HepG2 (cell line): ENCODE results near the gene RPL23. TPM values are rescaled to one million over a fixed set of nuclear protein-coding genes. Genes with fewer than 3 reads are reported as not detected.

Experiments
- BORCS8-MEF2B ChIP-seq: sonication (generic); formaldehyde crosslinking; IDR thresholded peaks from 2 replicates; pipeline ENCODE4 v1.8.0; 2022; ENCODE audit warnings: mild to moderate bottlenecking, missing genetic modification reagents
- CHCHD3 ChIP-seq: sonication (generic); formaldehyde crosslinking; IDR thresholded peaks from 2 replicates; pipeline ENCODE4 v1.8.0; 2022; ENCODE audit warnings: mild to moderate bottlenecking, missing genetic modification reagents, moderate library complexity
- FOXA1 ChIP-seq, 2 experiments: fragments of 450-650 bp in 1 of 2; sonication (generic) in 1 of 2; formaldehyde crosslinking in 1 of 2; IDR thresholded peaks; 2 replicates each; pipeline versions ENCODE4 v1.4.0 to v1.6.1; 2016 to 2020; ENCODE audit warnings: missing genetic modification reagents in 1 of 2
- FOXK2 ChIP-seq: fragments of 450-650 bp; IDR thresholded peaks from 2 replicates; pipeline ENCODE4 v1.6.1; 2016
- JUND ChIP-seq: sonication (generic); formaldehyde crosslinking; IDR thresholded peaks from 2 replicates; pipeline ENCODE4 v1.8.0; 2022; ENCODE audit warnings: mild to moderate bottlenecking, missing genetic modification reagents
- RBFOX2 ChIP-seq: fragments of 200-400 bp; formaldehyde crosslinking; IDR thresholded peaks from 2 replicates; pipeline ENCODE4 v1.6.1; 2017; ENCODE audit warnings: low read depth, mild to moderate bottlenecking, low read length
- SNAPC2 ChIP-seq: sonication (generic); formaldehyde crosslinking; IDR thresholded peaks from 2 replicates; pipeline ENCODE4 v1.8.1; 2022; ENCODE audit warnings: mild to moderate bottlenecking, missing genetic modification reagents
- TAF15 ChIP-seq: fragments of 200-400 bp; formaldehyde crosslinking; IDR thresholded peaks from one replicate; pipeline ENCODE4 v1.6.1; 2018; ENCODE audit warnings: mild to moderate bottlenecking, low read depth, low read length; ENCODE audit not compliant: poor library complexity, severe bottlenecking
- WIZ ChIP-seq: sonication (generic); formaldehyde crosslinking; IDR thresholded peaks from 2 replicates; pipeline ENCODE4 v1.5.1; 2020; ENCODE audit warnings: mild to moderate bottlenecking, missing genetic modification reagents
- YY1 ChIP-seq: IDR thresholded peaks from 2 replicates; pipeline ENCODE4 v1.6.1; 2011; ENCODE audit warnings: low read length, low read depth, moderate library complexity, mild to moderate bottlenecking; ENCODE audit not compliant: insufficient read depth, insufficient replicate concordance
- ZFP90 ChIP-seq: sonication (generic); formaldehyde crosslinking; IDR thresholded peaks from 2 replicates; pipeline ENCODE4 v1.8.0; 2022; ENCODE audit warnings: missing genetic modification reagents, mild to moderate bottlenecking, inconsistent platforms, borderline replicate concordance
- ZNF138 ChIP-seq: sonication (generic); formaldehyde crosslinking; IDR thresholded peaks from 2 replicates; pipeline ENCODE4 v1.5.0; 2020; ENCODE audit warnings: mild to moderate bottlenecking, low read depth, missing genetic modification reagents
- ZNF33B ChIP-seq: sonication (generic); formaldehyde crosslinking; IDR thresholded peaks from 2 replicates; pipeline ENCODE4 v1.5.1; 2020; ENCODE audit warnings: mild to moderate bottlenecking, missing genetic modification reagents
- ZNF460 ChIP-seq: sonication (generic); formaldehyde crosslinking; IDR thresholded peaks from 2 replicates; pipeline ENCODE4 v1.5.1; 2020; ENCODE audit warnings: missing genetic modification reagents, mild to moderate bottlenecking, borderline replicate concordance
- ZNF543 ChIP-seq: sonication (generic); formaldehyde crosslinking; IDR thresholded peaks from 2 replicates; pipeline ENCODE4 v1.4.0; 2020; ENCODE audit warnings: mild to moderate bottlenecking, missing genetic modification reagents
- ZNF572 ChIP-seq: sonication (generic); formaldehyde crosslinking; IDR thresholded peaks from 2 replicates; pipeline ENCODE4 v1.5.1; 2020; ENCODE audit warnings: mild to moderate bottlenecking, missing genetic modification reagents
- ZNF670 ChIP-seq: sonication (generic); formaldehyde crosslinking; IDR thresholded peaks from 2 replicates; pipeline ENCODE4 v1.8.0; 2022; ENCODE audit warnings: mild to moderate bottlenecking, missing genetic modification reagents, borderline replicate concordance
- ZSCAN29 ChIP-seq: sonication (generic); formaldehyde crosslinking; conservative IDR thresholded peaks from 2 replicates; pipeline ENCODE4 v1.4.0; 2020; ENCODE audit warnings: mild to moderate bottlenecking, missing genetic modification reagents
- polyA plus RNA-seq, 8 experiments: library from polyadenylated mRNA; depleted of rRNA in 3 of 8; stranded (reverse) in 7 of 8; unstranded in 1 of 8; fragments of >200 nt; fragmentation: Illumina TruSeq in 4 of 8; extraction: Trizol in 4 of 8; gene quantifications; 2 replicates each; pipeline versions ENCODE4 v1.2.1 to v1.2.3, GENCODE V29; 2011 to 2016; ENCODE audit warnings: low read depth in 4 of 8, missing spikeins in 1 of 8, mixed read lengths in 1 of 8; ENCODE audit not compliant: insufficient read depth in 1 of 8
- total RNA-seq, 5 experiments: library from RNA; depleted of rRNA; stranded (reverse); fragments of >200 nt; fragmentation: Illumina TruSeq; extraction: Trizol; gene quantifications; 2 replicates each; pipeline ENCODE4 v1.2.3, GENCODE V29; 2016; ENCODE audit warnings: low read depth in 1 of 5
- TF ChIP-seq, protein P1 (sequence below): sonication (generic); formaldehyde crosslinking; IDR thresholded peaks from 2 replicates; pipeline ENCODE4 v1.8.0; 2022; ENCODE audit warnings: missing genetic modification reagents, mild to moderate bottlenecking, inconsistent platforms, borderline replicate concordance
- TF ChIP-seq, protein P2 (sequence below): sonication (generic); formaldehyde crosslinking; IDR thresholded peaks from 2 replicates; pipeline ENCODE4 v1.4.0; 2020; ENCODE audit warnings: missing genetic modification reagents
- TF ChIP-seq, protein P3 (sequence below): sonication (generic); formaldehyde crosslinking; IDR thresholded peaks from 2 replicates; pipeline ENCODE4 v1.4.0; 2020; ENCODE audit warnings: mild to moderate bottlenecking, missing genetic modification reagents
- TF ChIP-seq, protein P4 (sequence below), 2 experiments: fragments of 450-650 bp in 1 of 2; sonication (generic) in 1 of 2; formaldehyde crosslinking; IDR thresholded peaks; 2 replicates each; pipeline versions ENCODE4 v1.5.0 to v1.8.0; 2020 to 2022; ENCODE audit warnings: mild to moderate bottlenecking in 1 of 2, missing genetic modification reagents in 1 of 2

RPL23 gene
- total and polyA plus RNA-seq, 2 of the 13 experiments (the other 11 are each of a cell fraction or from before 2014, with no cell fraction given): 2,790 to 4,860 TPM

DNA sequence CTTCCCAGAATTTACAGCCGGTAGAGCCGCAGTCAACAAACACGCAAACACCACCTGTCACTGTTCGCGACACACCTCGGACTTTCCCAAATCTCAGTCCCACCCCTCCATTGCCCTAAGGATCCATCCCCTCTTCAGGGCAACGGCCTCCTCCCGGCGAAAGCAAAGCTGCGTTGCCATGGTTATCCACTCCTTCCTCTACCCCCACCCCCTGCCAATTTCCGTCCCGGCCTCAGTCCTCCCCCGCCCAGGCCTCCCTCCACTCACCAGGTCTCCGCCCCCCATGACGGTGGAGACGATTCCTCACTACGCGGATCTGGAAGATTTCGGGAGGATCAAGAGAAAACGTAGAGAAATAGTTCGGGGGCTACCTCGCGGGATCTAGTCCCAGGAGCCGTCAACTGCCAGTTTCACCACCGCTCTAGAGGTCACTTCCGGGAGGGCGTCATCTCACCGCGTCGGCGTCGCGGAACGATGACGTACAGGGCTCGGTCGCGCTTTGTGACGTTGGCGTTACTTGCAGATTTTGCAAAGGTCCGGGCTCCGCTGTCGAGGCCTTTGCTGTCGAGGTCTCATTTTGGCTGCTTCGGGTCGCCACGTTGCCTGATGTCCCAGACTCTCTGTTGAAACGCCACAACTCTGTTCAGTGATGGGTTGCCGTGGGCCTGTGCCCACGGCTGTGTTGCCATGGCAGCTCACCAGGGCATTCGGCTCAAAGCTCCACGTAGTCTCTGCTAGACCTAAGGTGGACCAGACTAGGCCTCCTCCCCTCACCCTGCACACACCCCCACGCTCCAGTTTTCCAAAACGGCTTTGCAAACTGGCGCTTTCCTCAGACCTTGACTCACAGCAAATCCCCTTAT lies 28.4 kb downstream of the RPL23 start, which contains the start of gene CWC25 (continued):
- TF ChIP-seq, protein P1, sequence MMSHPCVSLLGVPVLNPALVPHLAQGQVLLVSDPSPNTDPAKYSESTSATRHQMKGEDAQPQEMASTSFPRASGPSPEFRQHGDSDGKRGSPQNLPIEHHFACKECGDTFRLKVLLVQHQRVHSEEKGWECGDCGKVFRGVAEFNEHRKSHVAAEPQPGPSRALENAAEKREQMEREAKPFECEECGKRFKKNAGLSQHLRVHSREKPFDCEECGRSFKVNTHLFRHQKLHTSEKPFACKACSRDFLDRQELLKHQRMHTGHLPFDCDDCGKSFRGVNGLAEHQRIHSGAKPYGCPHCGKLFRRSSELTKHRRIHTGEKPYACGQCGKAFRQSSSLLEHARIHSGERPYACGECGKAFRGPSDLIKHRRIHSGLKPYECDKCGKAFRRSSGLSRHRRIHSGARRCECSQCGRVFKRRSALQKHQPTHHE (CRISPR knock-in tag): 0 out of 2 replicates have a peak, but pooled peaks have one; percentile 49
- TF ChIP-seq YY1: peak; percentile 83
- TF ChIP-seq, protein P2, sequence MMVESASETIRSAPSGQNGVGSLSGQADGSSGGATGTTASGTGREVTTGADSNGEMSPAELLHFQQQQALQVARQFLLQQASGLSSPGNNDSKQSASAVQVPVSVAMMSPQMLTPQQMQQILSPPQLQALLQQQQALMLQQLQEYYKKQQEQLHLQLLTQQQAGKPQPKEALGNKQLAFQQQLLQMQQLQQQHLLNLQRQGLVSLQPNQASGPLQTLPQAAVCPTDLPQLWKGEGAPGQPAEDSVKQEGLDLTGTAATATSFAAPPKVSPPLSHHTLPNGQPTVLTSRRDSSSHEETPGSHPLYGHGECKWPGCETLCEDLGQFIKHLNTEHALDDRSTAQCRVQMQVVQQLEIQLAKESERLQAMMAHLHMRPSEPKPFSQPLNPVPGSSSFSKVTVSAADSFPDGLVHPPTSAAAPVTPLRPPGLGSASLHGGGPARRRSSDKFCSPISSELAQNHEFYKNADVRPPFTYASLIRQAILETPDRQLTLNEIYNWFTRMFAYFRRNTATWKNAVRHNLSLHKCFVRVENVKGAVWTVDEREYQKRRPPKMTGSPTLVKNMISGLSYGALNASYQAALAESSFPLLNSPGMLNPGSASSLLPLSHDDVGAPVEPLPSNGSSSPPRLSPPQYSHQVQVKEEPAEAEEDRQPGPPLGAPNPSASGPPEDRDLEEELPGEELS (CRISPR knock-in tag): peak; percentile 59; the same call in 1 of the 2 replicates
- TF ChIP-seq CHCHD3 (CRISPR knock-in tag): no peak
- TF ChIP-seq BORCS8-MEF2B (CRISPR knock-in tag): peak; percentile 75
- 0 out of 2 replicates have a peak, but pooled peaks have one; percentile 59 for TF ChIP-seq ZNF543
- peak; percentile 94 for TF ChIP-seq TAF15
- TF ChIP-seq, protein P3, sequence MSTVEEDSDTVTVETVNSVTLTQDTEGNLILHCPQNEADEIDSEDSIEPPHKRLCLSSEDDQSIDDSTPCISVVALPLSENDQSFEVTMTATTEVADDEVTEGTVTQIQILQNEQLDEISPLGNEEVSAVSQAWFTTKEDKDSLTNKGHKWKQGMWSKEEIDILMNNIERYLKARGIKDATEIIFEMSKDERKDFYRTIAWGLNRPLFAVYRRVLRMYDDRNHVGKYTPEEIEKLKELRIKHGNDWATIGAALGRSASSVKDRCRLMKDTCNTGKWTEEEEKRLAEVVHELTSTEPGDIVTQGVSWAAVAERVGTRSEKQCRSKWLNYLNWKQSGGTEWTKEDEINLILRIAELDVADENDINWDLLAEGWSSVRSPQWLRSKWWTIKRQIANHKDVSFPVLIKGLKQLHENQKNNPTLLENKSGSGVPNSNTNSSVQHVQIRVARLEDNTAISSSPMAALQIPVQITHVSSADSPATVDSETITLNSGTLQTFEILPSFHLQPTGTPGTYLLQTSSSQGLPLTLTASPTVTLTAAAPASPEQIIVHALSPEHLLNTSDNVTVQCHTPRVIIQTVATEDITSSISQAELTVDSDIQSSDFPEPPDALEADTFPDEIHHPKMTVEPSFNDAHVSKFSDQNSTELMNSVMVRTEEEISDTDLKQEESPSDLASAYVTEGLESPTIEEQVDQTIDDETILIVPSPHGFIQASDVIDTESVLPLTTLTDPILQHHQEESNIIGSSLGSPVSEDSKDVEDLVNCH (CRISPR knock-in tag): no peak
- TF ChIP-seq ZNF670 (CRISPR knock-in tag): no peak
- peak; percentile 87; the same call in 1 of the 2 replicates for TF ChIP-seq ZSCAN29 (CRISPR knock-in tag)
- TF ChIP-seq JUND: 0 out of 2 replicates have a peak, but pooled peaks have one; percentile 36
- TF ChIP-seq ZNF460: peak; percentile 14; the same call in 1 of the 2 replicates
- peak; percentile 88 for TF ChIP-seq ZNF33B (CRISPR knock-in tag)
- peak; percentile 47 for TF ChIP-seq WIZ (CRISPR knock-in tag)
- peak; percentile 90 for TF ChIP-seq ZNF138
- TF ChIP-seq RBFOX2: peak; percentile 93
- no peak for TF ChIP-seq FOXA1 (IDR thresholded peaks at IDR 0.05)
- peak; percentile 73 for TF ChIP-seq FOXA1 (CRISPR knock-in tag; IDR thresholded peaks at IDR 0.05)
- TF ChIP-seq ZFP90: no peak
- no peak; the same call in none of the 2 replicates for TF ChIP-seq FOXK2
- no peak for TF ChIP-seq SNAPC2 (CRISPR knock-in tag)
- TF ChIP-seq ZNF572: peak; percentile 87; the same call in 1 of the 2 replicates
- TF ChIP-seq, protein P4, sequence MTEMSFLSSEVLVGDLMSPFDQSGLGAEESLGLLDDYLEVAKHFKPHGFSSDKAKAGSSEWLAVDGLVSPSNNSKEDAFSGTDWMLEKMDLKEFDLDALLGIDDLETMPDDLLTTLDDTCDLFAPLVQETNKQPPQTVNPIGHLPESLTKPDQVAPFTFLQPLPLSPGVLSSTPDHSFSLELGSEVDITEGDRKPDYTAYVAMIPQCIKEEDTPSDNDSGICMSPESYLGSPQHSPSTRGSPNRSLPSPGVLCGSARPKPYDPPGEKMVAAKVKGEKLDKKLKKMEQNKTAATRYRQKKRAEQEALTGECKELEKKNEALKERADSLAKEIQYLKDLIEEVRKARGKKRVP (CRISPR knock-in tag; IDR thresholded peaks at IDR 0.05): peak in 1 of 2 experiments; percentile 78; a peak in 2 of 4 replicates
